Measurements from ENCODE around the gene LMBR1L. TPM values are rescaled to one million over a fixed set of nuclear protein-coding genes. Genes with fewer than 3 reads are reported as not detected.

The LMBR1L gene
- total RNA-seq, 2 experiments from 2014 or later = 43.5 to 50.9 TPM

DNA sequence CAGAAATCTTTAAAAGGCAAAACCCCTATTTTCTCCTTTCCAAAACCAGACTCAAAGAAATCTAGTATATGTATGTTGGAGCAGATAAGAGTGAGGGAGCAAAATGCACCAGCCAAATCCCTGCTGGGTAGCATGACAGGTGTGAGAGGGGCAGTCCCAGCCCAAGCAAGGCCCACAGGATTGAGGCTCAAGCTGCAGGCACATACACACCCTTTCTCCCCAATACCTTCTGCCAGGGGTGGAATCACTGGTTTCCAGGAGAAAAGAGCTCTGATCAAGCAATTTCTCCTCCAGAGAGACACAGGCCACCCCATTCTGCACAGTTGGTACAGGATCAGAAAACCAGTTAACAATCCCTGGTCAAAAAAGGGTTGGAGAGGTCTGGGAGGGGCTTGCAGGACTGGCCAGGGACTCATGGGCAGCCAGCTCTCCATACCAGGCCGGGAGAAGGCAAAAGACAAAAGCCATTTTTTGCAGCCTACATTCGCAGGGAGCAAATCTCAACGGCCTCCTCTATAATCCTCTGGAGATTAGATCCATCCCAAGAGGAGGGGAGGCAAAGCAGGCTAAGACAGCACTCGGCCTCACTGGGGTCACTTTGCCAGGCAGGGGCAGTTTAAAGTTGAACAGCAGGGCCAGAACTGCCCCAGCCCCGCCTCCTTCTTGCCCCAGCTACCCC is 52.1 kb downstream of the LMBR1L start:
- intact Hi-C loops (cut with micrococcal nuclease) = no loop called here
- ChIA-PET POLR2A (interaction anchor here (0.7 to 4.5 kb wide), 7 partner anchors 9 to 130 kb away, joined by 3 to 31 read pairs (median 4); partner anchors contain the start of genes RHEBL1 and TUBA1B), CTCF (interaction anchor here (0.8 to 6.5 kb wide), 13 partner anchors 12 to 81 kb away, joined by 3 to 53 read pairs (median 4); partner anchors contain the start of genes LMBR1L, RHEBL1, TUBA1B and WNT1)
- H3K4me3 Mint-ChIP-seq = peak overlapping the region; percentile 97
- H3K36me3 Mint-ChIP-seq (ENCODE audit: low read depth) = peaks cover 38% of the 10 kb centered on the region
- H3K9me3 Mint-ChIP-seq = no peaks in the 10 kb centered on the region
- peak overlapping the region; percentile 92 for H3K27ac Mint-ChIP-seq
- peak; percentile 15 for DNase-seq
- TF ChIP-seq, protein P1, sequence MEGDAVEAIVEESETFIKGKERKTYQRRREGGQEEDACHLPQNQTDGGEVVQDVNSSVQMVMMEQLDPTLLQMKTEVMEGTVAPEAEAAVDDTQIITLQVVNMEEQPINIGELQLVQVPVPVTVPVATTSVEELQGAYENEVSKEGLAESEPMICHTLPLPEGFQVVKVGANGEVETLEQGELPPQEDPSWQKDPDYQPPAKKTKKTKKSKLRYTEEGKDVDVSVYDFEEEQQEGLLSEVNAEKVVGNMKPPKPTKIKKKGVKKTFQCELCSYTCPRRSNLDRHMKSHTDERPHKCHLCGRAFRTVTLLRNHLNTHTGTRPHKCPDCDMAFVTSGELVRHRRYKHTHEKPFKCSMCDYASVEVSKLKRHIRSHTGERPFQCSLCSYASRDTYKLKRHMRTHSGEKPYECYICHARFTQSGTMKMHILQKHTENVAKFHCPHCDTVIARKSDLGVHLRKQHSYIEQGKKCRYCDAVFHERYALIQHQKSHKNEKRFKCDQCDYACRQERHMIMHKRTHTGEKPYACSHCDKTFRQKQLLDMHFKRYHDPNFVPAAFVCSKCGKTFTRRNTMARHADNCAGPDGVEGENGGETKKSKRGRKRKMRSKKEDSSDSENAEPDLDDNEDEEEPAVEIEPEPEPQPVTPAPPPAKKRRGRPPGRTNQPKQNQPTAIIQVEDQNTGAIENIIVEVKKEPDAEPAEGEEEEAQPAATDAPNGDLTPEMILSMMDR (IDR thresholded peaks at IDR 0.05) = no peak
- no peaks in the 10 kb centered on the region for H3K27me3 Mint-ChIP-seq
- ATAC-seq = no peak
- peaks cover 45% of the 10 kb centered on the region for H3K4me1 Mint-ChIP-seq (ENCODE audit: low read depth)

DNA sequence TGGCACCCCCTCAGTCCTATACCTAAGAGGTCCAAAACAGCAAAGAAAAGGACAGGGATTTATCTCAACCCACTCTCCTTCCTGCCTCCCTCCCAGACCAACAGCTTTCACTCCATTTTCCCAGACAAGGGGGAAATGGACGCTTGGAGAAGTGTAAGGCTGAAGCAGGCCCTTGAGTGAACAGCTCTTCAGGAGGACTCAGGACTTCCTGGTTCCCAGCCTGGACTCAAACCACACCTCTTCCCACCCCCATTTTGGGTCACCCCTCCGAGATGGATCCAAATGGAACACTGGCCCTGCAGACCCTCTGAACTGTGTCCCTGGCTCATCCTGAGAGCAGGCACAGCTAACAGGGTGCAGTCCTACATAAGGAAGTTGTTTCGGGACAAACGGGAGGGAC is 52.8 kb downstream of the LMBR1L start:
- ATAC-seq = no peak
- CTCF ChIA-PET = interaction anchor here (0.8 to 6.5 kb wide), 8 partner anchors 12 to 80 kb away, joined by 3 to 53 read pairs (median 6); partner anchors contain the start of genes RHEBL1, TUBA1B and WNT1
- DNase-seq = no peak
- Mint-ChIP-seq H3K4me3 (peak overlapping the region; percentile 97), H3K36me3 (ENCODE audit: low read depth) (peaks cover 43% of the 10 kb centered on the region), H3K4me1 (ENCODE audit: low read depth) (peaks cover 45% of the 10 kb centered on the region), H3K27me3 (no peaks in the 10 kb centered on the region), H3K27ac (peak overlapping the region; percentile 92), H3K9me3 (no peaks in the 10 kb centered on the region)
- POLR2A ChIA-PET = interaction anchor here (0.9 to 4.5 kb wide), 5 partner anchors 9 to 73 kb away, joined by 3 to 31 read pairs (median 11); partner anchors contain the start of genes RHEBL1 and TUBA1B
- TF ChIP-seq, protein P1 (IDR thresholded peaks at IDR 0.05) = no peak
- intact Hi-C loops (cut with micrococcal nuclease) = no loop called here

DNA sequence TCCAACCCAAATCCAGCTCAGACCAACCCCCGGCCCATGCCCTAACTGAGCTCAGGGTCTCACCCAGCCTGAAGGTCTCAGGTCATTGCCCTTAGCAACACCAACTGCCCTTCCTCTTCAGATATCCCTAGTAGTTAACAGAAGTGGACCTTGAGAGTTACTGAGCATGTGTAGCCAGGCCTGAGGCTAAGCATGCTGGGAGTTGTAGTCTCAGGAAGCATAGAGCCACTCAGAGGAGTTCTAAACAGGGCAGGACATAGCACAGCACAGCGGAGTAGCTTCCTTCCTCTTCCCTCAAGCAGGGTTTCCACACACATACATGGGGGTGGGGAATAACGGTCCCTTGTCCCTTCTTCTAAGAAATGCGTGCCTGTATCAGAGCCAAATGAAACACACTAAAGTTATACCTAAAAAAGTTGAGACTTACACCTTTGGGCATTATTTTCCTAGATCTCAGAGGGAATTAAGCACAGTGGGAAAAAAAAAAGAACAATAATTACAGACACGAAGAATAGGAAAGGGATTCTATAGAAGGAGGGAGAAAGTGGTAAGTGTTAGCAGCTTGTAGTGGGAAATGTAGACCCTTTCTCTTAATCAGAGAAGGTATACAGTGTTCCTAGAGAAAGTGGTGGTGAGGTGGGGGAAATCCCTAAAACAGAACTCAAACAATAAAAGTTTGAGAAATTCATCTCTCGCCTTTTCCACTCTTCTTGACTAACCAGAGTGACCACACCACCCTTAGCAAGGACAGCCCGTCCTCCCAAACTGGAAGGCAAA is 54.5 kb downstream of the LMBR1L start:
- TF ChIP-seq, protein P1 (IDR thresholded peaks at IDR 0.05) = no peak
- Mint-ChIP-seq H3K27me3 (no peaks in the 10 kb centered on the region), H3K4me3 (peak overlapping the region; percentile 97), H3K36me3 (ENCODE audit: low read depth) (peaks cover 56% of the 10 kb centered on the region), H3K27ac (peak overlapping the region; percentile 92), H3K4me1 (ENCODE audit: low read depth) (peaks cover 42% of the 10 kb centered on the region), H3K9me3 (no peaks in the 10 kb centered on the region)
- intact Hi-C loops (cut with micrococcal nuclease) = no loop called here
- DNase-seq (peak; percentile 76), ATAC-seq (peak; percentile 77)
- POLR2A ChIA-PET = interaction anchor here (1.5 to 4.5 kb wide), 4 partner anchors 13 to 74 kb away, joined by 5 to 31 read pairs (median 6); partner anchors contain the start of genes RHEBL1 and TUBA1B
- CTCF ChIA-PET = interaction anchor here (1.3 to 6.5 kb wide), 4 partner anchors 8 to 68 kb away, joined by 5 to 53 read pairs (median 12); no protein-coding TSS in a partner anchor

DNA sequence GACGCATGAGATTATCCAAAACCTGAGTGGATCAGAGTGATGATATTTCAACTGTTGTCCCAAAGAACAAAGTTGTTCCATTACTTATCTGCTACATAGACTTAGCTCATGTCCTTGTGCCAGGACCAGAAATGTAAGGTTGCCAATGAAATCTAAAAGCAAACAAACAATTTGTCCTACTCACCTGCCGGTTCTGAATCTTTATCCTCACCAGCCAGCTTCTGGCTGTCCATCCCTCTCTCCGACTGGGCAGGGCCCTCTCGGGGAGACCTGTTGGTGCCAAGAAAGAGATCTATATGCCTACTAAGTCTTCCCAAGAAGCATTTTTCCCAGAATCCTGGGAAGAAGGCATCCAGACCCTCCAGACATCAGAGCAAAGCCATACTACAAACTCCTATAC is 55.6 kb downstream of the LMBR1L start:
- POLR2A ChIA-PET = interaction anchor here (0.9 to 4.5 kb wide), 5 partner anchors 11 to 75 kb away, joined by 3 to 31 read pairs (median 6); partner anchors contain the start of genes RHEBL1 and TUBA1B
- Mint-ChIP-seq H3K9me3 (no peaks in the 10 kb centered on the region), H3K4me3 (no peak overlapping the region), H3K36me3 (ENCODE audit: low read depth) (peaks cover 61% of the 10 kb centered on the region), H3K27ac (peak overlapping the region; percentile 2), H3K27me3 (no peaks in the 10 kb centered on the region), H3K4me1 (ENCODE audit: low read depth) (peaks cover 41% of the 10 kb centered on the region)
- CTCF ChIA-PET = interaction anchor here (0.7 to 6.5 kb wide), 7 partner anchors 9 to 131 kb away, joined by 3 to 53 read pairs (median 5); no protein-coding TSS in a partner anchor
- intact Hi-C loops (cut with micrococcal nuclease) = no loop called here
- ATAC-seq = no peak
- DNase-seq = no peak
- TF ChIP-seq, protein P1 (IDR thresholded peaks at IDR 0.05) = no peak
